Dendritic cell treated with granulocyte-macrophage colony-stimulating factor and Interleukin-4, amounts not matched to agents 40 ng/mL and 50 ng/mL, for 4 days (primary cell): ENCODE results near the gene TMEM266.

Experiments
- H3K27ac Mint-ChIP-seq: one replicate; pipeline ENCODE4 v1.8.0; 2022; ENCODE audit warnings: mild to moderate bottlenecking, mixed read lengths
- H3K27me3 Mint-ChIP-seq: one replicate; pipeline ENCODE4 v1.8.0; 2022; ENCODE audit warnings: mild to moderate bottlenecking, mixed read lengths
- H3K36me3 Mint-ChIP-seq: one replicate; pipeline ENCODE4 v1.8.0; 2022; ENCODE audit warnings: low read depth, mixed read lengths
- H3K4me1 Mint-ChIP-seq: one replicate; pipeline ENCODE4 v1.8.0; 2022; ENCODE audit warnings: low read depth, mixed read lengths
- H3K4me3 Mint-ChIP-seq: one replicate; pipeline ENCODE4 v1.8.0; 2022; ENCODE audit warnings: mild to moderate bottlenecking, moderate library complexity, mixed read lengths
- H3K9me3 Mint-ChIP-seq: one replicate; pipeline ENCODE4 v1.8.0; 2022; ENCODE audit warnings: mixed read lengths
- intact Hi-C: fragments of 100-400 bp; cut with micrococcal nuclease; formaldehyde crosslinking; loops from one replicate; pipeline ENCODE4 v1.15.0; 2022

Gene TMEM266

GRCh38 chr15:76179023-76179422, 119.2 kb downstream of the TMEM266 start:
- H3K4me1 Mint-ChIP-seq, result peaks cover 15% of the 10 kb centered on the region
- intact Hi-C loops, result no loop called here
- H3K9me3 Mint-ChIP-seq, result no peaks in the 10 kb centered on the region
- no peak overlapping the region for H3K4me3 Mint-ChIP-seq
- no peak overlapping the region for H3K27ac Mint-ChIP-seq
- no peaks in the 10 kb centered on the region for H3K36me3 Mint-ChIP-seq
- H3K27me3 Mint-ChIP-seq, result peaks cover 39% of the 10 kb centered on the region

- H3K27ac Mint-ChIP-seq, result no peak overlapping the region
- peaks cover 15% of the 10 kb centered on the region for H3K4me1 Mint-ChIP-seq
- intact Hi-C loops, result no loop called here
- H3K4me3 Mint-ChIP-seq, result no peak overlapping the region
- H3K36me3 Mint-ChIP-seq, result no peaks in the 10 kb centered on the region
- peaks cover 42% of the 10 kb centered on the region for H3K27me3 Mint-ChIP-seq
- H3K9me3 Mint-ChIP-seq, result no peaks in the 10 kb centered on the region
Measured at GRCh38 chr15:76180321-76180720, 120.5 kb downstream of the TMEM266 start.

GRCh38 chr15:76181705-76182107, 121.9 kb downstream of the TMEM266 start:
- Mint-ChIP-seq H3K27ac (no peak overlapping the region), H3K4me1 (peaks cover 15% of the 10 kb centered on the region), H3K4me3 (no peak overlapping the region), H3K27me3 (peaks cover 39% of the 10 kb centered on the region), H3K36me3 (no peaks in the 10 kb centered on the region), H3K9me3 (no peaks in the 10 kb centered on the region)
- intact Hi-C loops, result no loop called here

GRCh38 chr15:76183930-76184649, 124.3 kb downstream of the TMEM266 start:
- H3K27ac Mint-ChIP-seq, result no peak overlapping the region
- H3K4me1 Mint-ChIP-seq, result peaks cover 7% of the 10 kb centered on the region
- intact Hi-C loops, result no loop called here
- peaks cover 7% of the 10 kb centered on the region for H3K36me3 Mint-ChIP-seq
- peaks cover 9% of the 10 kb centered on the region for H3K9me3 Mint-ChIP-seq
- no peak overlapping the region for H3K4me3 Mint-ChIP-seq
- H3K27me3 Mint-ChIP-seq, result peaks cover 30% of the 10 kb centered on the region

- H3K36me3 Mint-ChIP-seq, result peaks cover 7% of the 10 kb centered on the region
- H3K9me3 Mint-ChIP-seq, result peaks cover 9% of the 10 kb centered on the region
- intact Hi-C loops, result no loop called here
- H3K27ac Mint-ChIP-seq, result no peak overlapping the region
- peaks cover 7% of the 10 kb centered on the region for H3K4me1 Mint-ChIP-seq
- H3K4me3 Mint-ChIP-seq, result no peak overlapping the region
- H3K27me3 Mint-ChIP-seq, result peaks cover 32% of the 10 kb centered on the region
Measured at GRCh38 chr15:76184650-76185035, 124.9 kb downstream of the TMEM266 start.

GRCh38 chr15:76185716-76186115, 125.9 kb downstream of the TMEM266 start:
- Mint-ChIP-seq H3K27me3 (peaks cover 41% of the 10 kb centered on the region), H3K27ac (no peak overlapping the region), H3K4me1 (peaks cover 15% of the 10 kb centered on the region), H3K4me3 (no peak overlapping the region), H3K36me3 (peaks cover 7% of the 10 kb centered on the region), H3K9me3 (peaks cover 9% of the 10 kb centered on the region)
- intact Hi-C loops, result no loop called here

GRCh38 chr15:76187163-76187562, 127.4 kb downstream of the TMEM266 start:
- Mint-ChIP-seq H3K27me3 (peaks cover 50% of the 10 kb centered on the region), H3K9me3 (peaks cover 9% of the 10 kb centered on the region), H3K36me3 (peaks cover 7% of the 10 kb centered on the region), H3K4me1 (peaks cover 19% of the 10 kb centered on the region), H3K27ac (no peak overlapping the region), H3K4me3 (no peak overlapping the region)
- intact Hi-C loops, result no loop called here

- H3K27ac Mint-ChIP-seq, result no peak overlapping the region
- intact Hi-C loops, result no loop called here
- H3K9me3 Mint-ChIP-seq, result peaks cover 9% of the 10 kb centered on the region
- peaks cover 7% of the 10 kb centered on the region for H3K36me3 Mint-ChIP-seq
- H3K4me3 Mint-ChIP-seq, result no peak overlapping the region
- peaks cover 14% of the 10 kb centered on the region for H3K4me1 Mint-ChIP-seq
- peaks cover 68% of the 10 kb centered on the region for H3K27me3 Mint-ChIP-seq
Measured at GRCh38 chr15:76189106-76189505, 129.3 kb downstream of the TMEM266 start.

GRCh38 chr15:76190070-76190564, 130.3 kb downstream of the TMEM266 start:
- Mint-ChIP-seq H3K9me3 (peaks cover 9% of the 10 kb centered on the region), H3K4me3 (peak overlapping the region; percentile 67), H3K27me3 (peaks cover 68% of the 10 kb centered on the region), H3K27ac (peak overlapping the region; percentile 19), H3K4me1 (peaks cover 17% of the 10 kb centered on the region), H3K36me3 (peaks cover 10% of the 10 kb centered on the region)
- intact Hi-C loops, result loop anchor here (2.0 kb wide), 1 partner anchor 141 kb away; no protein-coding TSS in a partner anchor

- peaks cover 18% of the 10 kb centered on the region for H3K36me3 Mint-ChIP-seq
- intact Hi-C loops, result loop anchor here (2.0 kb wide), 1 partner anchor 140 kb away; no protein-coding TSS in a partner anchor
- peaks cover 67% of the 10 kb centered on the region for H3K27me3 Mint-ChIP-seq
- H3K4me3 Mint-ChIP-seq, result peak overlapping the region; percentile 67
- peaks cover 17% of the 10 kb centered on the region for H3K4me1 Mint-ChIP-seq
- peak overlapping the region; percentile 19 for H3K27ac Mint-ChIP-seq
- peaks cover 9% of the 10 kb centered on the region for H3K9me3 Mint-ChIP-seq
Measured at GRCh38 chr15:76190751-76191538, 131.2 kb downstream of the TMEM266 start.

GRCh38 chr15:76191539-76192244, 131.9 kb downstream of the TMEM266 start:
- H3K27ac Mint-ChIP-seq, result no peak overlapping the region
- H3K4me3 Mint-ChIP-seq, result no peak overlapping the region

GRCh38 chr15:76192715-76193114, 132.9 kb downstream of the TMEM266 start:
- peaks cover 18% of the 10 kb centered on the region for H3K36me3 Mint-ChIP-seq
- peaks cover 30% of the 10 kb centered on the region for H3K4me1 Mint-ChIP-seq
- intact Hi-C loops, result no loop called here
- no peak overlapping the region for H3K4me3 Mint-ChIP-seq
- peaks cover 63% of the 10 kb centered on the region for H3K27me3 Mint-ChIP-seq
- H3K9me3 Mint-ChIP-seq, result peaks cover 8% of the 10 kb centered on the region
- no peak overlapping the region for H3K27ac Mint-ChIP-seq

More at GRCh38 chr15:76191539-76192244, 131.9 kb downstream of the TMEM266 start:
- peaks cover 64% of the 10 kb centered on the region for H3K27me3 Mint-ChIP-seq
- H3K4me1 Mint-ChIP-seq, result peaks cover 24% of the 10 kb centered on the region
- H3K9me3 Mint-ChIP-seq, result peaks cover 9% of the 10 kb centered on the region
- intact Hi-C loops, result loop anchor here (2.0 kb wide), 1 partner anchor 139 kb away; no protein-coding TSS in a partner anchor
- peaks cover 18% of the 10 kb centered on the region for H3K36me3 Mint-ChIP-seq

GRCh38 chr15:76193934-76194333, 134.1 kb downstream of the TMEM266 start:
- peaks cover 37% of the 10 kb centered on the region for H3K4me1 Mint-ChIP-seq
- intact Hi-C loops, result no loop called here

More at GRCh38 chr15:76193934-76194333, 134.1 kb downstream of the TMEM266 start:
- no peak overlapping the region for H3K4me3 Mint-ChIP-seq
- H3K36me3 Mint-ChIP-seq, result peaks cover 18% of the 10 kb centered on the region
- H3K9me3 Mint-ChIP-seq, result no peaks in the 10 kb centered on the region
- no peak overlapping the region for H3K27ac Mint-ChIP-seq
- H3K27me3 Mint-ChIP-seq, result peaks cover 52% of the 10 kb centered on the region
